ENCODE results near the gene LRCH4. TPM values are rescaled to one million over a fixed set of nuclear protein-coding genes. Genes with fewer than 3 reads are reported as not detected.

Gene LRCH4
- total and polyA plus RNA-seq, 9 of the 15 experiments (the other 6 are each of a cell fraction or from before 2014, with no cell fraction given) = 0.06 to 63.3 (median 15.0) TPM

- H3K4me3 ChIP-seq = no peak overlapping the region
- no peak overlapping the region for H3K4me2 ChIP-seq (ENCODE audit: insufficient read depth, low read length)
- H3K4me1 ChIP-seq (replicated peaks in 1 of 2; ENCODE audit: control insufficient read depth in 2 of 2, insufficient read depth in 2 of 2, low read length in 2 of 2) = peaks cover 6 to 57% of the 10 kb centered on the region in 2 experiments; a peak in 4 of 5 replicates
- no peaks in the 10 kb centered on the region for H3K9me3 ChIP-seq (replicated peaks; ENCODE audit: control insufficient read depth, insufficient read depth, low read depth, low read length)
- no peaks in the 10 kb centered on the region for H4K20me1 ChIP-seq (replicated peaks; ENCODE audit: control insufficient read depth, insufficient read depth, low read length)
- CTCF ChIA-PET (ENCODE audit: low intra/inter-chr PET ratio) = no interaction called here
- intact Hi-C loops (cut with micrococcal nuclease) (no loop called here), in situ Hi-C loops (cut with MboI) (loop anchor here (25.0 kb wide), 1 partner anchor 104 kb away; the partner anchor contains the start of gene SPACDR)
- 67% methylated on average over 6 of the region's 6 CpGs for WGBS (ENCODE audit: insufficient coverage, low coverage, missing lambda C conversion rate)
- BruUV-seq (replicated peaks) = no TSS peak
- no peaks in the 10 kb centered on the region for H3K27me3 ChIP-seq (ENCODE audit: control insufficient read depth in 2 of 2, insufficient read depth in 2 of 2, low read length in 2 of 2)
- H3K9ac ChIP-seq (ENCODE audit: insufficient read depth in 1 of 2, low read depth in 2 of 2, low read length in 2 of 2) = peak overlapping the region in 1 of 2 experiments; percentile 3; a peak in 2 of 4 replicates
- no peak for FAIRE-seq
- ATAC-seq = no peak
- H3K79me2 ChIP-seq (ENCODE audit: control insufficient read depth, insufficient read depth, low read length) = no peaks in the 10 kb centered on the region
- H3K36me3 ChIP-seq (ENCODE audit: control insufficient read depth, insufficient read depth, low read length) = peaks cover 8% of the 10 kb centered on the region; the same call in 1 of the 3 replicates
- H2AFZ ChIP-seq (ENCODE audit: low read depth, low read length) = no peak overlapping the region
- no peak overlapping the region for H3K27ac ChIP-seq (ENCODE audit: extremely low read depth, low read depth, low read length)
- POLR2A ChIA-PET = interaction anchor here (0.6 to 1.8 kb wide), 5 partner anchors 12 to 149 kb away, joined by 3 to 5 read pairs (median 3); partner anchors contain the start of gene MEPCE
- H3K9me1 ChIP-seq (ENCODE audit: control insufficient read depth, insufficient read depth, low read length) = peaks cover 4% of the 10 kb centered on the region
- DNase-seq (ENCODE audit: extremely low read depth in 1 of 4, low spot score in 3 of 4) = no peak
- TF ChIP-seq MED1 (CRISPR knock-in tag; IDR thresholded peaks at IDR 0.05; ENCODE audit: borderline replicate concordance) (no peak), ZBTB1 (CRISPR knock-in tag; IDR thresholded peaks at IDR 0.05; ENCODE audit: borderline replicate concordance, low read depth) (no peak), NFIC (IDR thresholded peaks at IDR 0.05) (peak; percentile 73), IRF1 (CRISPR knock-in tag; IDR thresholded peaks at IDR 0.05; ENCODE audit: borderline replicate concordance) (no peak), ARID4B (CRISPR knock-in tag; IDR thresholded peaks at IDR 0.05) (no peak), CREB1 (IDR thresholded peaks at IDR 0.05) (no peak), CREB1 (CRISPR knock-in tag; IDR thresholded peaks at IDR 0.05) (no peak), MAZ (CRISPR knock-in tag; conservative IDR thresholded peaks at IDR 0.05 in 1 of 2, IDR thresholded peaks at IDR 0.05 in 1 of 2) (no peak), FOXA3 (CRISPR knock-in tag; conservative IDR thresholded peaks at IDR 0.05 in 1 of 2, IDR thresholded peaks at IDR 0.05 in 1 of 2) (peak in 1 of 2 experiments; percentile 16; a peak in 1 of 4 replicates), ZNF277 (CRISPR knock-in tag; IDR thresholded peaks at IDR 0.05; ENCODE audit: borderline replicate concordance) (no peak), ZNF436 (CRISPR knock-in tag; IDR thresholded peaks at IDR 0.05) (no peak), ZBTB34 (CRISPR knock-in tag; IDR thresholded peaks at IDR 0.05) (no peak), MCM5 (IDR thresholded peaks at IDR 0.05; ENCODE audit: low read depth) (no peak), ZNF668 (CRISPR knock-in tag; IDR thresholded peaks at IDR 0.05) (no peak)
These were observed 19.9 kb downstream of the LRCH4 start for GRCh38 chr7:100566018-100566531.

Measured in K562 (cell line).